Psoas muscle (tissue), 8 donors: Measurements from ENCODE around the gene PRR18. TPM values are rescaled to one million over a fixed set of nuclear protein-coding genes. Genes with fewer than 3 reads are reported as not detected.
A peak's percentile ranks its signal among the peaks of the same experiment; 100 is the strongest.

Source experiments
- ATAC-seq, 4 donors: fragments of 200-7000 bp; cut with Tn5 transposase; one replicate each; pipeline ENCODE4 v1.9.1; 2020; ENCODE audit warnings: moderate library complexity in 3 of 4, mild to moderate bottlenecking in 2 of 4
- DNase-seq, 2 donors: peaks; one replicate each; pipeline ENCODE4 v3.0.0-alpha.2; 2020
- H3K27ac ChIP-seq: fragments of 200-600 bp; one replicate; pipeline ENCODE4 v1.8.0; 2022
- H3K27me3 ChIP-seq, 3 donors: fragments of 200-600 bp in 1 of 3; one replicate each; pipeline versions ENCODE4 v1.6.1 to v1.8.0; 2013 to 2022; ENCODE audit warnings: low read length in 2 of 3, mild to moderate bottlenecking in 2 of 3, moderate library complexity in 1 of 3; ENCODE audit not compliant: insufficient read depth in 3 of 3
- H3K36me3 ChIP-seq, 2 donors: fragments of 200-600 bp in 1 of 2; one replicate each; pipeline versions ENCODE4 v1.6.1 to v1.8.0; 2013 to 2022; ENCODE audit warnings: low read depth in 1 of 2, mild to moderate bottlenecking in 1 of 2, moderate library complexity in 1 of 2; ENCODE audit not compliant: insufficient read depth in 1 of 2
- H3K4me1 ChIP-seq: fragments of 200-600 bp; one replicate; pipeline ENCODE4 v1.8.0; 2022
- H3K4me3 ChIP-seq: fragments of 200-600 bp; one replicate; pipeline ENCODE4 v1.8.0; 2022; ENCODE audit warnings: mild to moderate bottlenecking
- H3K9me3 ChIP-seq: fragments of 200-600 bp; one replicate; pipeline ENCODE4 v1.8.0; 2022
- WGBS, 3 donors: extraction: QIAGEN DNeasy Blood & Tissue Kit; methylation state at CpG; one replicate each; pipeline versions ENCODE4 v1.1.6 to v1.1.7; 2013; 5-methylcytosine and 5-hydroxymethylcytosine counted together
- intact Hi-C, 2 donors: fragments of 100-400 bp; cut with DNase I; formaldehyde crosslinking; loops; one replicate each; pipeline versions ENCODE4 v1.11.0 to v1.14.2; 2022
- polyA plus RNA-seq, 3 donors: library from polyadenylated mRNA; stranded (reverse); fragments of 200-250 nt; gene quantifications; one replicate each; pipeline ENCODE4 v1.2.3, GENCODE V29; 2013
- total RNA-seq, 4 donors: library from RNA; stranded (reverse); fragmentation: NEBNext Ultra II Directional in 2 of 4; extraction: Animal tissue kit (Norgen Biotek cat#: 25700) in 2 of 4; gene quantifications; one replicate each; pipeline versions ENCODE4 v1.2.1 to v1.2.4, GENCODE V29; 2021 to 2023
- TF ChIP-seq, protein P1 (sequence below): fragments of 200-600 bp; IDR thresholded peaks from one replicate; pipeline ENCODE4 v1.8.0; 2022; ENCODE audit warnings: antibody characterized with exemption
- donor health status: healthy with polysubstance abuse.
- donor health status: DM: no; HTN: no; CAD: no; lungs with moderate emphysema.
- donor health status: Bipolar disorder and iron deficiency.
- donor health status: healthy.
- donor health status: DM: yes; HTN: yes; CAD: no.
- donor health status: DM: no; HTN: no; CAD: no.
- donor health status: DM: no; HTN: no; CAD: no.
- donor health status: DM: yes; HTN: yes; CAD: no.

Gene PRR18
- total and polyA plus RNA-seq, 7 donors = 0.03 to 0.08 TPM; not detected in 5

DNA sequence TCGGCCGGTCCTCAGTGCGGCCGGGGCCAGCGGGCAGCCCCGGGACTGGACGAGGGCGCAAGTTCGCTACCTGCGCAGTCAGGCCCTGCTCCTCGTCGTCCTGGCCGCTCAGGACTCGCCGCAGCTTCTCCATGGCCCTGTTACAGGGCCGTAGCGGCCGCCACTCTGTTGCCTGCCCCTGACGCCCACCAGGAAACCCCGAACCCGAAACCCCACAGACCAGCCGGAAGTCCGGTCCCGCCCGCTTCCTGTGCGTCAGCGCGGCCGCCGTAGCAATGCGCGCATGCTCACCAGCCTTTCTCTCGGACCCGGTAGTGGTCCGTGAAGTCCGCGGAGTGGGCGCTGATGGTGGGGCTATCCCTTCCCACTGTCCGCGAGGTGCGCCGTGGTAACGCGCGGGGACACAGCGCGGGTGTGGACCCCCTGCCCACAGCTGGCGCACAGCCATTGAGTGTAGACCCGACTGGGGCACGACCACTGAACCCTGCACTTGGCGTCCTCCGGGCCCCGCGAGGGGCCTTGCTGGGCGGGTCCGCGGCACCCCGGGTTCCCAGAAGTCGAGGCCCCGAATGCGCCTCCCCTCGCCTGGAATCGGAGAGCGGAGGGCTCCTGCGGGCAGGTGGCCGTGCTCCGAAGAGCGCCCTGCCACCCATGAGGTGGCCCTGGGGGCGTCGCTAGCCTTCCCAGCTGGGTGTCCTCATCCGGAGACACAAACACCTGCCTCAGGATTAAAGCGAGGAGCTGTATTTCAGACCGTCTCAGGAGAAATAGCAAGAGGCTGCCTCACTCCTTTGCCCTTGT is 34.4 kb upstream of the PRR18 start, which contains the start of gene SFT2D1:
SFT2D1 (minus strand) TSS at position 197 of the 801 bp plus-strand sequence; CDS start at position 133, 64 bp downstream.
- TF ChIP-seq, protein P1, sequence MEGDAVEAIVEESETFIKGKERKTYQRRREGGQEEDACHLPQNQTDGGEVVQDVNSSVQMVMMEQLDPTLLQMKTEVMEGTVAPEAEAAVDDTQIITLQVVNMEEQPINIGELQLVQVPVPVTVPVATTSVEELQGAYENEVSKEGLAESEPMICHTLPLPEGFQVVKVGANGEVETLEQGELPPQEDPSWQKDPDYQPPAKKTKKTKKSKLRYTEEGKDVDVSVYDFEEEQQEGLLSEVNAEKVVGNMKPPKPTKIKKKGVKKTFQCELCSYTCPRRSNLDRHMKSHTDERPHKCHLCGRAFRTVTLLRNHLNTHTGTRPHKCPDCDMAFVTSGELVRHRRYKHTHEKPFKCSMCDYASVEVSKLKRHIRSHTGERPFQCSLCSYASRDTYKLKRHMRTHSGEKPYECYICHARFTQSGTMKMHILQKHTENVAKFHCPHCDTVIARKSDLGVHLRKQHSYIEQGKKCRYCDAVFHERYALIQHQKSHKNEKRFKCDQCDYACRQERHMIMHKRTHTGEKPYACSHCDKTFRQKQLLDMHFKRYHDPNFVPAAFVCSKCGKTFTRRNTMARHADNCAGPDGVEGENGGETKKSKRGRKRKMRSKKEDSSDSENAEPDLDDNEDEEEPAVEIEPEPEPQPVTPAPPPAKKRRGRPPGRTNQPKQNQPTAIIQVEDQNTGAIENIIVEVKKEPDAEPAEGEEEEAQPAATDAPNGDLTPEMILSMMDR = no peak
- H3K27ac ChIP-seq = peak within 1 kb of the TSS; percentile 93
- H3K4me1 ChIP-seq = peaks cover 23% of the 10 kb centered on the region
- intact Hi-C loops = loop anchor here (5.0 kb wide), 1 partner anchor 40 kb away; the partner anchor contains the start of gene MPC1 (in 2 of the 2)
- 0% methylated on average over 65 to 73 of the region's 73 CpGs for WGBS, 3 donors
- H3K27me3 ChIP-seq = no peaks in the 10 kb centered on the region
- peaks cover 0 to 13% of the 10 kb centered on the region in 2 donors for H3K36me3 ChIP-seq
- DNase-seq (peak; percentile 90 to 95), ATAC-seq (peak; percentile 97 to 99 (median 98))
- peak within 1 kb of the TSS; percentile 87 for H3K4me3 ChIP-seq
- H3K9me3 ChIP-seq = no peaks in the 10 kb centered on the region

DNA sequence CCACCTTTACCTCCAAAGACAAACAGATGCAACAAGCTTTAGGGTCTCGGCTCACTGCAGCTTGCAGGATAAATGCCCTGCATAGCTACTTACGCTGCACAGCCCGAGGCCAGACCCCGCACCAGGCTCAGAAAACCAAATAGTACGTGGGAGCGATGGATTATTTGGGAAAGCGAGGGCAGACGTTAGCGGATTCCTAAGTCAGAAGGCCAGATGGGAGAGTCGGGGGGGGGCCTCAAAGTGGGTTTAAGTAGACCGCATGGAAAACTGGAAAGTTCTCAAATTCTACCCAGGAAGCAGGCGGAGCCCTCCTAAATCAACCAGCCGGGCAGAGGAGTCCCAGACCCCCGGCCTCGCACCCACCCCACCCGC is 33.8 kb upstream of the PRR18 start:
- peak overlapping the region; percentile 93 for H3K27ac ChIP-seq
- peaks cover 0 to 18% of the 10 kb centered on the region in 2 donors for H3K36me3 ChIP-seq
- intact Hi-C loops = loop anchor here (5.0 kb wide), 1 partner anchor 40 kb away; the partner anchor contains the start of gene MPC1 (in 2 of the 2)
- ATAC-seq = peak; percentile 4 to 26 (median 13)
- no peaks in the 10 kb centered on the region for H3K9me3 ChIP-seq
- no peaks in the 10 kb centered on the region for H3K27me3 ChIP-seq
- WGBS, 3 donors = 0 to 1% (median 1%) methylated on average over 16 of the region's 16 CpGs
- peak overlapping the region; percentile 87 for H3K4me3 ChIP-seq
- DNase-seq = no peak
- TF ChIP-seq, protein P1 = no peak
- peaks cover 23% of the 10 kb centered on the region for H3K4me1 ChIP-seq

DNA sequence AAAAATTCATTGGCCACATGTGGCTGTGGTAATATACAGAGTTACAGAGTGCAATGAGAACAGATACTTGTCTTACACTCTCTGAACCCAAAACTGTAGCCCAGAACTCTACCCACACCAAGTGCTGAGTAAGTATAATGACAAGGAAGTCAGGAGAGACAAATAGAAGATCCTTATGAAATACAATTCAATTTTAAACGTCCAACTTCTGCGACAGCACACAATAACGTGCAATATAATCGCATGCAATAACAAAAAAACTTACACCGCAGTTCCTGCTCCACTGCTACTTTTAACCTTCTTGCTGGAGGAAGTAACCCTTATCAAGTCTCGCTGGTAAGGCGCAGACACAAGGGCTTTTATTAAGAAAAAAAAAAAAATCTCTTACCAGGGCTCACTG is 33.3 kb upstream of the PRR18 start:
- no peak for DNase-seq
- Histone ChIP-seq H3K9me3 (no peaks in the 10 kb centered on the region), H3K36me3 (peaks cover 0 to 23% of the 10 kb centered on the region in 2 donors), H3K27ac (peak overlapping the region; percentile 93), H3K4me1 (peaks cover 23% of the 10 kb centered on the region), H3K27me3 (no peaks in the 10 kb centered on the region), H3K4me3 (peak overlapping the region; percentile 87)
- no peak for ATAC-seq
- TF ChIP-seq, protein P1 = no peak
- 34 to 39% (median 38%) methylated on average over 7 of the region's 7 CpGs for WGBS, 3 donors
- intact Hi-C loops = loop anchor here (5.0 kb wide), 1 partner anchor 41 kb away; the partner anchor contains the start of gene MPC1 (in 2 of the 2)

GRCh38 chr6:166338854-166339253 is 30.7 kb upstream of the PRR18 start:
- intact Hi-C loops = no loop called here

More at GRCh38 chr6:166338854-166339253, 30.7 kb upstream of the PRR18 start:
- H3K27ac ChIP-seq = no peak overlapping the region
- WGBS, 3 donors = 93 to 96% (median 94%) methylated on average over 9 of the region's 9 CpGs
- no peaks in the 10 kb centered on the region for H3K9me3 ChIP-seq
- TF ChIP-seq, protein P1 = no peak
- peaks cover 0 to 30% of the 10 kb centered on the region in 2 donors for H3K36me3 ChIP-seq
- no peak overlapping the region for H3K4me3 ChIP-seq
- ATAC-seq (no peak), DNase-seq (no peak)
- H3K4me1 ChIP-seq = peaks cover 23% of the 10 kb centered on the region
- no peaks in the 10 kb centered on the region for H3K27me3 ChIP-seq
